ENCODE data around the gene DPH5.

Gene DPH5

DNA sequence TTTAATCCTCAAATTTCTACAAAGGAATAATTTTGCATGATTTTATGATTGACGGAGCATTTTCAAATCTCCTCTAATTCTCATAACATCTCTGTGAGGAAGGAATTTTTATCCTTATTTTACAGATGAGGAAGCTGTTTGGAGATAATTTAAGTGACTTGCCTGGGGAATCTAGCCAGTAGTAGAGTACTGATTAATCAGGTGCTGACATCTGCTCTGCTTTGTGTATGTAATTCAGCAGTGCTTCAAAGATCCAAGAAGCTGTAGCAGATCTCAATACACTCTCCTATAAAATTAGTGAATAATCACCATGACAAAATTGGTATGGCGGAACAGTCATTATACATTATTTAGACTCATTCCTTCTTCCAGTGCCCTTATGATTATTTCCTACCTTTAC, 46.0 kb downstream of the DPH5 start:
- TF ChIP-seq FOXP2 (optimal IDR thresholded peaks at IDR 0.05; ENCODE audit: borderline replicate concordance, extremely low read depth, extremely low read length, insufficient read depth) (no peak), REST (IDR thresholded peaks at IDR 0.05; ENCODE audit: insufficient read depth in 1 of 2, low read depth in 2 of 2, low read length in 2 of 2) (no peak), POLR2AphosphoS5 (IDR thresholded peaks at IDR 0.05; ENCODE audit: low read depth, low read length) (no peak), SIN3A (IDR thresholded peaks at IDR 0.05; ENCODE audit: borderline replicate concordance, insufficient read depth, low read length) (no peak), TAF1 (IDR thresholded peaks at IDR 0.05; ENCODE audit: borderline replicate concordance, insufficient read depth, low read length) (no peak)

DNA sequence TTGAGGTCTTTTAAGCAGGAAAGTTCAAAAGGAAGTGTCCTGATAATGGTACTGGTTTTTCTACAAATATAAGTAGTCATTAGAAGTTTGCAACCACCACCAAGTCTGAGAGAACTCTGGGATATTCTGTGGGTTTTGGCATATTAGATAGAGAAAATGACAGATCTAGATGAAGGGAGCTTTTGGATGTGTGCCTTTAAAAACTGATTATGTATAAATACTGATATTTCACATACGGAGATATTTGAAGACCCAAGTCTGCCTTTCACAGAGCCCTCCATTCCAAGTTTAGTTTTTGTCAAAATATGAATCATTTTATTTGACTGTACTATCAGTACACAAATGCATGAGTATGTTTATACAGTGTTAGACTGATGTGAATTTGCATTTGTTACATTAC, 48.6 kb downstream of the DPH5 start:
- TF ChIP-seq POLR2AphosphoS5 (IDR thresholded peaks at IDR 0.05; ENCODE audit: low read depth, low read length) (no peak), REST (IDR thresholded peaks at IDR 0.05; ENCODE audit: insufficient read depth in 1 of 2, low read depth in 2 of 2, low read length in 2 of 2) (no peak), SIN3A (IDR thresholded peaks at IDR 0.05; ENCODE audit: borderline replicate concordance, insufficient read depth, low read length) (no peak), FOXP2 (optimal IDR thresholded peaks at IDR 0.05; ENCODE audit: borderline replicate concordance, extremely low read depth, extremely low read length, insufficient read depth) (no peak), TAF1 (IDR thresholded peaks at IDR 0.05; ENCODE audit: borderline replicate concordance, insufficient read depth, low read length) (no peak)

DNA sequence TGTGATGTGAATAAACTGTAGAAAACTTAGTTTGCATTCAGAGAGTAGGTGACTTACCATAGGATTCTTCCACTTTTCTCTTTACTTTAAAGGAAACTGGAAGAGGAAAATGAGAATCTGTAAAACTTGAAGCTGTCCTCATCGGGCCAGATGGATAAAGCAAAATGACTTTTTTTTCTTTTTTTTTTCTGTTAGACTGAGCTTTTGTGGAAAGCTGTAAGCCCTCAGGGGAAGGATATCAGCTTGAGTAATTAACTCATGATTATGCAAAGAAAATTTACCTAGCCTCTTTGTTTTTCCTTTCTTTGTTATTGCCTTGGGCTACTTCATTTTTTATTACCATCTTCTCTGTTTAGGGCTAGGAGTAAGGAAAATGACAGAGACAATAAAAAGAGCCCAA, 53.4 kb downstream of the DPH5 start:
- TF ChIP-seq REST (IDR thresholded peaks at IDR 0.05; ENCODE audit: insufficient read depth in 1 of 2, low read depth in 2 of 2, low read length in 2 of 2) (no peak), FOXP2 (optimal IDR thresholded peaks at IDR 0.05; ENCODE audit: borderline replicate concordance, extremely low read depth, extremely low read length, insufficient read depth) (no peak), TAF1 (IDR thresholded peaks at IDR 0.05; ENCODE audit: borderline replicate concordance, insufficient read depth, low read length) (no peak), POLR2AphosphoS5 (IDR thresholded peaks at IDR 0.05; ENCODE audit: low read depth, low read length) (no peak), SIN3A (IDR thresholded peaks at IDR 0.05; ENCODE audit: borderline replicate concordance, insufficient read depth, low read length) (no peak)

DNA sequence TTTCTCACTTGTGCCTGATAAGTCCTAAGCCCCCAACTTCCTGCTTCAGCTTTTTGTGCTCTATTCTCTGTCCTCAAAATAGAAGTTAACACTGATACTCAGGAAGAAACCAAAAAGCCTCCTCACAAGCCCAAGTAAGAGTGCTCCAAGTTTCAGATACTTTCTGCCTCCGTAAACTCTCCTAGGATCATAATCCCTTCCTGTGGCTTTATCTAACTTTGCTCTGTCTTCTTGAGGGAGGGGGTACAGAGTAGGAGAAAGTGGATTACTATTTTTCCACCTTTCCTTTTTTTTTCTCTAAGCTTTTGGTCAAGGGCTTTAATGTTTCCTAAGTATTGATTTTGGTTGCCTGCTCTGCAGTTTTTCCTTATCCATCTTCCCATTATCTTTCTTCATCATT, 54.6 kb downstream of the DPH5 start:
- TF ChIP-seq SIN3A (IDR thresholded peaks at IDR 0.05; ENCODE audit: borderline replicate concordance, insufficient read depth, low read length): no peak
- no peak for TF ChIP-seq FOXP2 (optimal IDR thresholded peaks at IDR 0.05; ENCODE audit: borderline replicate concordance, extremely low read depth, extremely low read length, insufficient read depth)
- TF ChIP-seq TAF1 (IDR thresholded peaks at IDR 0.05; ENCODE audit: borderline replicate concordance, insufficient read depth, low read length): no peak
- no peak for TF ChIP-seq POLR2AphosphoS5 (IDR thresholded peaks at IDR 0.05; ENCODE audit: low read depth, low read length)
- TF ChIP-seq REST (IDR thresholded peaks at IDR 0.05; ENCODE audit: insufficient read depth in 1 of 2, low read depth in 2 of 2, low read length in 2 of 2): no peak

- TF ChIP-seq SIN3A (IDR thresholded peaks at IDR 0.05; ENCODE audit: borderline replicate concordance, insufficient read depth, low read length) (no peak), REST (IDR thresholded peaks at IDR 0.05; ENCODE audit: insufficient read depth in 1 of 2, low read depth in 2 of 2, low read length in 2 of 2) (no peak), POLR2AphosphoS5 (IDR thresholded peaks at IDR 0.05; ENCODE audit: low read depth, low read length) (no peak), TAF1 (IDR thresholded peaks at IDR 0.05; ENCODE audit: borderline replicate concordance, insufficient read depth, low read length) (no peak), FOXP2 (optimal IDR thresholded peaks at IDR 0.05; ENCODE audit: borderline replicate concordance, extremely low read depth, extremely low read length, insufficient read depth) (no peak)
Measured at GRCh38 chr1:100969327-100969726, 56.3 kb downstream of the DPH5 start.

Data from PFSK-1 (cell line).